Lower lobe of right lung (tissue), 2 donors: ENCODE measurements around the gene SEMA3A. TPM values are rescaled to one million over a fixed set of nuclear protein-coding genes. Genes with fewer than 3 reads are reported as not detected.
"Not testable (repeated sequence)": the region's sequence is repeated elsewhere in the genome, so short reads cannot be mapped to it uniquely, and the experiment has no call there.

Experiments used
- ATAC-seq, 2 donors: fragments of 200-7000 bp; cut with Tn5 transposase; one replicate each; pipeline ENCODE4 v1.9.1; 2020 to 2022; ENCODE audit warnings: mild to moderate bottlenecking in 2 of 2, moderate library complexity in 2 of 2
- DNase-seq: peaks from one replicate; pipeline ENCODE4 v3.0.0-alpha.2; 2020
- H3K27ac ChIP-seq: fragments of 200-600 bp; one replicate; pipeline ENCODE4 v1.8.0; 2022
- H3K27me3 ChIP-seq: fragments of 200-600 bp; one replicate; pipeline ENCODE4 v1.8.0; 2022; ENCODE audit warnings: low read depth
- H3K36me3 ChIP-seq: fragments of 200-600 bp; one replicate; pipeline ENCODE4 v1.8.0; 2022; ENCODE audit warnings: mild to moderate bottlenecking
- H3K4me1 ChIP-seq: fragments of 200-600 bp; one replicate; pipeline ENCODE4 v1.8.0; 2022
- H3K4me3 ChIP-seq: fragments of 200-600 bp; one replicate; pipeline ENCODE4 v1.8.0; 2022; ENCODE audit warnings: mild to moderate bottlenecking
- H3K9me3 ChIP-seq: fragments of 200-600 bp; one replicate; pipeline ENCODE4 v1.8.0; 2022
- intact Hi-C: fragments of 100-400 bp; cut with DNase I; formaldehyde crosslinking; loops from one replicate; pipeline ENCODE4 v1.11.0; 2022
- total RNA-seq: library from RNA; stranded (reverse); fragmentation: NEBNext Ultra II Directional; extraction: Animal tissue kit (Norgen Biotek cat#: 25700); gene quantifications from one replicate; pipeline ENCODE4 v1.2.1, GENCODE V29; 2021
- TF ChIP-seq, protein P1 (sequence below): fragments of 200-600 bp; IDR thresholded peaks from one replicate; pipeline ENCODE4 v1.8.0; 2022; ENCODE audit warnings: antibody characterized with exemption, mild to moderate bottlenecking
- donor health status: DM: no; HTN: yes; CAD: no; lungs with severe emphysema.

Gene SEMA3A
- total RNA-seq, 1 donor from 2014 or later: 9.7 TPM

DNA sequence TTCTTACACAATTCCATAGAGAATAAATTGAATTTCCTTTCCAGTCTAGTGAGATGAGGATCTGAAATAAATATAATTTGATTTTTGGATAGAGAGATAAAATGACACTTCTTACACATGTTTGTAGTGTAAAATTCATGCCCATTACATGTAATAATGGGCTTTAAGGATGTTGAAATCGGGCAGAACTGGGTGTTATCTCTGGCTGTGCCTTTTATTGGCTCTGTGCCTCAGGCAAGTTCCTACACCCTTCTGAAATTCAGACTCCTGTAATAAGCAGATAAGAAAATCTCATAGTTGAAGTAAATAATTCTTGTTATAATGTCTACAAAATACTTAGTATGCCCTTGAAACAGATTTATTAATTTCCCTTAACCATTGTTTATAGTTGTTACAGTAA lies 125.6 kb downstream of the SEMA3A start:
- no peak for ATAC-seq
- intact Hi-C loops: no loop called here
- DNase-seq: no peak
- TF ChIP-seq, protein P1, sequence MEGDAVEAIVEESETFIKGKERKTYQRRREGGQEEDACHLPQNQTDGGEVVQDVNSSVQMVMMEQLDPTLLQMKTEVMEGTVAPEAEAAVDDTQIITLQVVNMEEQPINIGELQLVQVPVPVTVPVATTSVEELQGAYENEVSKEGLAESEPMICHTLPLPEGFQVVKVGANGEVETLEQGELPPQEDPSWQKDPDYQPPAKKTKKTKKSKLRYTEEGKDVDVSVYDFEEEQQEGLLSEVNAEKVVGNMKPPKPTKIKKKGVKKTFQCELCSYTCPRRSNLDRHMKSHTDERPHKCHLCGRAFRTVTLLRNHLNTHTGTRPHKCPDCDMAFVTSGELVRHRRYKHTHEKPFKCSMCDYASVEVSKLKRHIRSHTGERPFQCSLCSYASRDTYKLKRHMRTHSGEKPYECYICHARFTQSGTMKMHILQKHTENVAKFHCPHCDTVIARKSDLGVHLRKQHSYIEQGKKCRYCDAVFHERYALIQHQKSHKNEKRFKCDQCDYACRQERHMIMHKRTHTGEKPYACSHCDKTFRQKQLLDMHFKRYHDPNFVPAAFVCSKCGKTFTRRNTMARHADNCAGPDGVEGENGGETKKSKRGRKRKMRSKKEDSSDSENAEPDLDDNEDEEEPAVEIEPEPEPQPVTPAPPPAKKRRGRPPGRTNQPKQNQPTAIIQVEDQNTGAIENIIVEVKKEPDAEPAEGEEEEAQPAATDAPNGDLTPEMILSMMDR: no peak
- Histone ChIP-seq H3K4me1 (no peaks in the 10 kb centered on the region), H3K27ac (no peak overlapping the region), H3K36me3 (no peaks in the 10 kb centered on the region), H3K9me3 (no peaks in the 10 kb centered on the region), H3K27me3 (no peaks in the 10 kb centered on the region), H3K4me3 (no peak overlapping the region)

DNA sequence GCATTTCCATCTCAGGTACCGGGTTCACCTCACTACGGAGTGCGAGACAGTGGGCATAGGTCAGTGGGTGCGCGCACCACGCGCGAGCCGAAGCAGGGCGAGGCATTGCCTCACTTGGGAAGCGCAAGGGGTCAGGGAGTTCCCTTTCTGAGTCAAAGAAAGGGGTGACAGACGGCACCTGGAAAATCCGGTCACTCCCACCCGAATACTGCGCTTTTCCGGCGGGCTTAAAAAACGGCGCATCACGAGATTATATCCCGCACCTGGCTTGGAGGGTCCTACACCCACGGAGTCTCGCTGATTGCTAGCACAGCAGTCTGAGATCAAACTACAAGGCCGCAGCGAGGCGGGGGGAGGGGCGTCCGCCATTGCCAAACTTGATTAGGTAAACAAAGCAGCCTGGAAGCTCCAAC lies 132.1 kb downstream of the SEMA3A start:
- ATAC-seq, H3K9me3 ChIP-seq, H3K36me3 ChIP-seq, intact Hi-C loops, H3K4me3 ChIP-seq, H3K27me3 ChIP-seq, H3K4me1 ChIP-seq, H3K27ac ChIP-seq, DNase-seq: not testable (repeated sequence)

DNA sequence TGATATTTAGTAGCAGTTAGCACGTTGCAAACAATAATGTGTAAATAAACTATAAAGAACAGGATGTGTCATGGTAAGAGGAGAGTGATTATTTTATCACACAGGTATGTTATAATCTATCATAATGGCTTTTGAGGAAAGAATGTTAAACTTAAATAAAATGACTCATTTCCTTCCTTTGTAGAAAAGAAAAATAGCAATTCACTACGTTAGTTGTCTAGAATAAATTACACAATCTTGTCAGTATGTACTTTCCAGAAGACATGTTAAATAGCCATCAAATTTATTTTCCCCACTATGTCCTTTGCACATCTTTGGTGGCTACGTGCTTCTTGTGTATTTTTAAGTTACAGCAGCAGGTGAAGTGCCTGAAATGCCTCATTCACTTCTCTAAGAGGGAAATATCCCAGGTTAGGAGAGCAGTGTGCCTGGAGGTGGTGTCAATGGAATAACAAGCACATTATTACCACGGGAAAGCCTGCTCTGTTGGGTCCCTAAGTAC lies 133.8 kb downstream of the SEMA3A start:
- DNase-seq (no peak), ATAC-seq (no peak)
- no peaks in the 10 kb centered on the region for H3K9me3 ChIP-seq
- no peaks in the 10 kb centered on the region for H3K27me3 ChIP-seq
- TF ChIP-seq, protein P1: no peak
- H3K27ac ChIP-seq: no peak overlapping the region
- no peaks in the 10 kb centered on the region for H3K4me1 ChIP-seq
- no peaks in the 10 kb centered on the region for H3K36me3 ChIP-seq
- H3K4me3 ChIP-seq: no peak overlapping the region
- intact Hi-C loops: no loop called here

DNA sequence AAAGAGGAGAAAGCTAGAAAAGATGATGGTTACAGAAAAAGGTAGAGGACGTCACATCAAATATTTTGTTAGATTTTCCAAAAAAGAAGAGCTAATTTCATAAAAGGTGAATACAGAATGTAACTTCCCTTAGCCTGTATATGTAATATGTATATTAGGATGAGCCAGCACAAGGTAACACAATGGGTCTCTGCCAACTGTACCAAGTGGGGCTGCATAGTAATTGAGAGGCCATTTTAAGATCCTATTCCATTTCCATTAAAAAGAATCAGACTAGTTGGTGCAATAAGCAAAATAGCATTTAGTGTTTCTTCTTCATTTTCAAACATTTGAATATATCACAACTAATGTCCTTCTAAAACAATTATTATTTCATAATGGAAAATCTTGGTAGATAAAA lies 134.6 kb downstream of the SEMA3A start:
- Histone ChIP-seq H3K27ac (no peak overlapping the region), H3K27me3 (no peaks in the 10 kb centered on the region), H3K36me3 (no peaks in the 10 kb centered on the region), H3K4me1 (no peaks in the 10 kb centered on the region), H3K4me3 (no peak overlapping the region), H3K9me3 (no peaks in the 10 kb centered on the region)
- TF ChIP-seq, protein P1: no peak
- ATAC-seq: no peak
- intact Hi-C loops: no loop called here
- no peak for DNase-seq

DNA sequence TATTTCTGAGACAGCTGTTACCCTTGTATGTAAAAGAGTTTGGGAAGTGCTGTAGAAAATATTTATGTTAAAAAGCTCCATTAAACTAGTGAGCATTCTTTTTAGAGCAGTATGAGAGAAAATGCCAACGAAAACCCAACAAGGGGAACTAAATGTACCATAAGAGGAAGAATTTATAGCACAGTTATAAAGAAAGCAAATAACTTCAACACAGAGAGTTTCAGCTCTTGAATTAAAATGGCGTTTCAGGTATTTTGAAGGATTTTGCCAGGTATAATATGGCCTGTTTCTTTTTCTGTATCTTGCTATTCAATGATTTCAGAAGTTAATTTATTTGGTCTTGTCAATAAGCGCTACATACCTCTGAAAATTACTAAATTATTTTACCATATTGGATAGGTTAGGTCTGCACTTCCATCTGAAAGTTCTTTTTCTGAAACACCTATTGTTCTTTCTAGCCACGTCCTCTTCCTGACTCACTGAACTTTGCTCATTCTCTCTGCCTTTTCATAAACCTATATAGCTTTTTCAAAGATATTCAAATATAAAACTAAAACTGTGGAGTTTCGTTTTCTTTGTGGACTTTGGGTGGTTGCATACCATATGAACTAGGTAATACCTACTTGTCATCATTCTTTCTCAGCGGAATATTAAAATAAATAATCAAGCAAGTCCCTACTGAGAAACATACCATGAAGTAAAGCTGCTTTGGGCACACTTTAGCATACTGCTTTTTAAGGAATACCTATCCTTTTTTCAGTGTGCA lies 136.1 kb downstream of the SEMA3A start:
- H3K27me3 ChIP-seq: no peaks in the 10 kb centered on the region
- ATAC-seq: no peak
- no peaks in the 10 kb centered on the region for H3K4me1 ChIP-seq
- no peak overlapping the region for H3K27ac ChIP-seq
- no peak for DNase-seq
- intact Hi-C loops: no loop called here
- TF ChIP-seq, protein P1: no peak
- no peak overlapping the region for H3K4me3 ChIP-seq
- no peaks in the 10 kb centered on the region for H3K9me3 ChIP-seq
- H3K36me3 ChIP-seq: no peaks in the 10 kb centered on the region

DNA sequence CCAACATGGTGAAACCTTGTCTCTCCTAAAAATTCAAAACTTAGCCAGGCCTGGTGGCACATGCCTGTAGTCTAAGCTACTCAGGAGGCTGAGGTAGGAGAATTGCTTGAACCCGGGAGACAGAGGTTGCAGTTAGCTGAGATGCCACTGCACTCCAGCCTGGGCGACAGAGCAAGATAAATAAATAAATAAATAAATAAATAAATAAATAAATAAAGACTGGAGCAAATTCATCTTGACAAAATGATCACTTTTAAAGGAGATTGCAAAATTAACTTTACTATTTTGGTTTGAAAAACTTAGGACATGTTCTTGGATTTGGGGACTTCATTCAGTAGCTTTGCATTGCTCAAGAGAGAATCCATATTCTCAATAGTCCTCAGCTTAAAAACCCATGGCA lies 137.0 kb downstream of the SEMA3A start:
- intact Hi-C loops: no loop called here
- no peak for DNase-seq
- H3K27me3 ChIP-seq: no peaks in the 10 kb centered on the region
- H3K9me3 ChIP-seq: no peaks in the 10 kb centered on the region
- TF ChIP-seq, protein P1: no peak
- H3K27ac ChIP-seq: no peak overlapping the region
- H3K4me3 ChIP-seq: no peak overlapping the region
- H3K4me1 ChIP-seq: no peaks in the 10 kb centered on the region
- no peak for ATAC-seq
- no peaks in the 10 kb centered on the region for H3K36me3 ChIP-seq
